KG1 (cell line): Measurements from ENCODE around the gene TTC23L.
"Not testable (repeated sequence)": the region's sequence is repeated elsewhere in the genome, so short reads cannot be mapped to it uniquely, and the experiment has no call there.

ENCODE experiments used
- DNase-seq: peaks from one replicate; lab custom pipeline; 2025; lab: John Stamatoyannopoulos, UW

Gene TTC23L, protein sequence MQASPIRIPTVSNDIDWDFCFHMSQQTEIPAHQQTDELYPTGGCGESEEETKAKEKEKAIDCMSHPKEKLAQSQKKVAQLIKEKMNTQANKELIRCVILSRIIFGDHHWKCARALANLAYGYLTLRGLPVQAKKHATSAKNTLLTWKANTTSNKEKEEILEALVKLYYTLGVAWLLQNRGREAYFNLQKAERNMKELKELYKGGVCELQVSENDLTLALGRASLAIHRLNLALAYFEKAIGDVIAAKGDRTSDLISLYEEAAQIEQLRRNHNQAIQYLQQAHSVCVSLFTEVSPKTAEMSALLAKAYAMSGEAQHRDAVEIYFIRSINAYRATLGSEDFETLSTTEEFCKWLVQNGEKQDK

DNA sequence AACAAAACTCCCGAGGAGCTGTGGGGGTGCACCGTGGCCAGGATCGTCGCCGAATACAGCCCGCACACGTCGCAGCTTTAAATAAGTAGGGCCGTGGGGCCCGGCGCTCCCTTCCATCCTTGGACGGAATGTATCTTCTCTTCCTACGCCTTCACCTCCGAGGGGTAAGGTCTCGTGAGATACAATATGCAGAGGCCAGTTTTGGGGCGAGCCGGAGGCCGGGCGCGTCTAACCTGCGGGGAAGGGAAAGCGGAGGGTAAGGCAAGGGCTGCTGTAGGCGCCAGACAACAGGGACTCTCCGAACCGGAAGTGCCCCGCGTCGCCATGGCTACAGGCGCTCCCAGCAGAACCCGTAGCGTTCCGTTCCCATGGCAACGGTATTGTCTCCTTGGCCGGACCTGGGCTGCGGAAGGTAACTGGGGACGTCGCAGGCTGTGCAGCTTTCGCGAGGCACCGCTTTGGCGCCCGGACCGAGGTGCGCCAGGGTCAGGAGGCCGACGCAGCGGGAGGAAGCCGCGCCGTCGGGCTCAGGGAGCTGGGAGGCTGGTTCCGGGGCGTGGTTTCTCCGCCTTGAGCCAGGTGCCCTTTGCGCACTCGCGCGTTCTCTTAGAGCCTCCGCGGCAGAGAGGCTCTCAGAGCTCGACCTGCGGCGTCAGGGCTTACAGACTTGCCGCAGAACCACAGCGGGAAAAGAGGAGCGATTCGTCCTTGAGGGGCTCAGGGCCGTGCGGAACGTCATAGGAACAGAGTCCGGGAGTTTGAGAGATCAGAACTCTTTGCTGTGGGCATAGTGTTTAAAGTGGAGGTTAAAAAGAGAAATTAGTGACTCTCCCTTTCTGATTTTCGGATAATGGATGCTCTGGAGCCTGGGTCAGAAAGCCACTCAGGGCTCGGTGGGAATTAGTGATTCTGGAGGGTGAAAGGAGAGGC, at the start of gene TTC23L:
Gene TTC23L (plus strand): TSS at position 380 of the 930 bp plus-strand sequence. CDS start 1,508 bp downstream, outside the sequence.
- DNase-seq, result peak; percentile 36

DNA sequence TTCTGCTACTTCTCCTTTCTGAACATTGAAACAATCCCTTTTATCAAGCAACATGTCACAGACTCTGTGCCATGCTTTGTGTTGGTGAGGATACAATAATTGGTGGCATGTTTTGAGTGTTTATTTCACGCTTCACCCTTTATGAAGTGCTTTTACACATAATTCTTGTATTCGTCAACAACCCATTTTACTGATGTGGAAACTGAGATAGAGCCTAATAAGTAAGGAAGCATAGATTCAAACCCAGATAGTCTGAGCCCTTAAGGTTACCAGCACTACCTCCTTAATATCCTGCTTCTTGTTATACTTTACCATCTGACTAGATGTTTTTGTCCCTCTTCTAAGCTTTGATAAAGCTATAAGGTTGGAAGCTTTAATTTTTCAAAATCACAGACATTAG, 49.3 kb upstream of the TTC23L start:
- DNase-seq, result no peak

DNA sequence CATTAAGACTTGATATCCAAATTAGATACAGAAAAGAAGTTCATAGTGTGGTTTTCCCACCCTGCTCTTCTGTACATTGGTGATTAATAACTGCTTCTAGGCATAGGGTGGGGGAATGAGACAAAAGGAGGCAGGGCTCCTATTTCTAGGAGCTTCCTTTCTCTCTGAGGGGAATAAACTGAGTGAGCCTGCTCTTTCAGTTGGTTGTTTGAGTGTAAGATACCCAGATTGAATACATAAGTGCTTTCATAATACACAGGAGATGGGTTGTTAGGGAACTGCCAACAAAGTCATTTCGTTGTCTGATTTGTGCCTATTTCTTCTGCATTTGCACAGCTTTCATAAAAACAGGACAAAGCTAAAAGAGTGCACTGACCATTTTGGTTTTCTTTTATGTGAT, 48.9 kb upstream of the TTC23L start:
- no peak for DNase-seq

DNA sequence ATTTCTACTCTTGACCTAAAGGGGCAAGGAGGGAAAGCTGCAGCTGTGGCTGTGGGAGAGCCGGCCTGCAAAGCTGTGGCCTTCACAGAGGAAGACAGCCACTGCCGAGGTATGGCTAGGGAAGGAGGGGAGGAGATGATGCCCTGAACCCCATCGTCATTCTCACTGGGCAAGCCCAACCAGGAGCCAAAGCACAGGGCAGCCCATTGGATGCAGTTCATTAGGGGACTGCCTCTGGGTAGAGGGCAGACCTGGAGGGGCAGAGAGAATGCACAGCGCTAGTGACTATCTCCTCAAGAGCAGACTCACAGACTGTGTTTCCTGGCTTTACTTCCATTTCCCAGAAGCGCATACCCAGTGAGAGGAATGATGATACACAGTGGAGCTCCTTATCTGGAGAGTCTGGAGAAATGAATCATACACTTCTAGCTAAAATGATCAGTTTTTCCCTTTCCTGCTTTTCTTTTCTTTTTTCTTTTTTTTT, 47.2 kb upstream of the TTC23L start:
- DNase-seq, result no peak

DNA sequence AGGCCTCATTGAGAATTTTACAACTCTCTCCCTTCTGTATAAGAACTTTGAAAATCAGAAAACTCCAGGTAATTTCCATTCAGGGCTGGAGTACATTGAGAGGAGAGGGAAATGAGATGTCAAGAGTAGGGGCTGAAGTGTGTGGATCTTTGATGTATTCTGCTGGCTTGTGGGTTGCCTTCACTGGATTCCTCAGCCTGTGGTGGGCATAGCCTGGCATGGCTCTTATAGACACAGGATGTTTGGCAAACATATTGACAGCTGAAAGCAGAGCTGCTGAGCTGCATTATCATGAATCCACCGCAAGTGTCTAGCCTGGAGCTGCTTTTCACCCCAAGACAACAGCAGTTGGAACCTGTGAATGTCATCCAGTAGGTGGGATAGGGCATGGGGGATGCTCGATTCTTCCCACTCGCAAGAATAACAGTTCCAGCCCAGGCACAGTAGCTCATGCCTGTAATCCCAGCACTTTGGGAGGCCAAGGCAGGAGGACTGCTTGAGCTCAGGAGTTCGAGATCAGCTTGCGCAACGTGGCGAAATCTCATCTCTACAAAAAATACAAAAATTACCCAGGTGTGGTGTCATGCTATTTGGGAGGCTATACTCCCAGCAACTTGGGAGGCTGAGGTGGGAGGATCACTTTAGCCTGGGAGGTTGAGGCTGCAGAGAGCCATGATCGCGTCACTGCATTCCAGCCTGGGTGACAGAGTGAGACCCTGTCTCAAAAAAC, 36.0 kb upstream of the TTC23L start:
- no peak for DNase-seq

DNA sequence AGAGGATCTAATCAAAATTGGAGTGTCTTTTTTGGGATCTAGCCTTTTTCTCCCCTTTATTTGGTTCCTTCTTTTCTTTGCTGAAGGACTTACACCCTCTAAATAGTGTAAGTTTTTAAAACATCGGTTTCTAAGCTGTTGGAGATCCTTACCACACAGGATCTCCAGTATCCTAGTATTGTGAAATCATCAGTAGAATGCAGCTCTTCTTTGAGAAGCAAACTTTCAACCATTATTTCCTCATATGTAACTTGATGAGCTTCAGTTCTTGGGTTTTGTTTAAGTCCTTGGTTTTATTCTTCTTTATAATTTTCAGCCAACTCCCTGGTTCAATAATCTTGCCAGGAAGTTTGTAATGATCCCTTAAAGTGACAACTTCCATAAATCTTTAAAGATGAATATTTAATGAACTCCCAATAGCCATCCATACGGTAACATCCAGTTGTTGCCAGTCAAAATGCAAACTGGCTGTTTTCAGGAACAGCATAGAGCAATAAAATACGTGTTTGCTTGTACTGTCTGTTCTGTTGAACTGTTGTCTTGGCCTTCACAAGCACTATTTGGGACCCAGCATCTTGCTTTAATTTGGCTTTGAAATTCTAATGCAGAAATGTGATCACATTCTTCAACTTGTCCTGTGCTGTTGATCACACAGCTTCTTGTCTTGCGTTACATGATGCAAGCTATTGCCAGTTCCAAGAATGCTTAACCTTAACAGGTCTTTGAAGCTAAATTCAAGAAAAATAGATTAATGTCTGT, 34.8 kb upstream of the TTC23L start:
- no peak for DNase-seq

DNA sequence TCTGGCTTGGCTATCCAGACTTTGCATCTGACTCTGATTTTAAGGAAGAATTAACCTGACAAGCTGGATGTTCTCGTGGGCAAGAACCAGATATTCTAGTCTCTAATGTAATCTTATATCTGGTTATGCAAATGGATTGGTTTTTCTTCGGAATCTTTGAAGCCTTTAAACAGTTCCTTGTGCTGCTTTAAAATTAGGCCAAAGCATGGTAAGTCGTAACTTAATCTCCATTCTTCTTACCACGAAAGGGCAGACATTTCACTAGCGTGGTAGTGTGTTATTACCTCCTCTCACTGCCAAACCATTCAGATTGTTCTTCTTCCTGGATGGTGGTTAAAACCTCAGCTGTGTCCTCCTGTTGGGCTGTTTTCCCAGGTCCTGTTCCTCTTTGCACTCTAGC, 34.1 kb upstream of the TTC23L start:
- no peak for DNase-seq

DNA sequence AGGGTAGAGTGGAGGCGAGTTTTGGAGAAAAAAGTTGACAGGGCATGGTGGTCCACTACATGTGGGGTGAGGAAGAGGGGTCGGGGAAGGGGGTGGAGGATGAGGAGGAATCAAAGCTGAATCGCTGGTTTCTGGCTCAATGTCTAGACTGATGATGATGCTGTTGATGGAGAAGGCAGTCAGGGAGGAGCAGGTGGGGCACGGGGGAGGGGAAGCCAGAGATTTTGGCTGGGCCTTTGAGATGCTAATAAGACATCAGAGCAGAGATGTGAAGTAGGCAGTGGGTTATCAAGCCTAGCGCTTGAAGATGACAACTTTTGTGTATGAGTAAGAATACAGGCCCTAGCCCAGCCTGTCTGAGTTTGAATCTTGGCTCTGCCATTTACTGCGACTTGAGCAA, 32.4 kb upstream of the TTC23L start:
- DNase-seq, result no peak

DNA sequence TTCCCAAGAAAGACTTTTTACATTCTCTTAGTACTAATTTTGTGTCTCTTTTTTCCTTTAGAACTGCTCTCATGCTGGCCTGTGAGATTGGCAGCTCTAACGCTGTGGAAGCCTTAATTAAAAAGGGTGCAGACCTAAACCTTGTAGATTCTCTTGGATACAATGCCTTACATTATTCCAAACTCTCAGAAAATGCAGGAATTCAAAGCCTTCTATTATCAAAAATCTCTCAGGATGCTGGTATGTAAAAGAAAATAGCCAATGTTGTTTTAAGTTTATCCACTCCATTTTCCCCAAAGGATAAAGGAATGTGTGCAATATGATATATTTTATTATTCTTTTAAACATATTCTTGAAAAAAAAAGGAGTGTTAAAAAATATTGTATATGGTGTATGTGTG, 27.3 kb upstream of the TTC23L start:
- DNase-seq, result no peak

DNA sequence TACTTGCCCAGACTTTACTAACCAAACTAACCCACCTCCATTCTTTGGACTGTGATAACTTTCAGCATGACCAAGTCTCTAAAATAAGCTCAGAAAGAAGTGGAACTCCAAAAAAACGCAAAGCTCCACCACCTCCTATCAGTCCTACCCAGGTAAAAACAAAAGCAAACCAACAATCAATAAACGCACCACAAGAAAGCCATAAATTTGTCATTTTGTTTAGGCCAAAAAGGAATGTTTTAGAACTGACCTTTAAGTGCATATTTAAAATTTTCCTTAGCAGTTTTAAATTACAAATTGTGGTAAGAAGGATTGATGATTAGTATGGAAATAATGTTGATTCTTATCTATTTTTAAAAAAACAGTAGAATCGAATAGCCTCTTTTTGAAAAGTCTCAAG, 25.5 kb upstream of the TTC23L start:
- no peak for DNase-seq

DNA sequence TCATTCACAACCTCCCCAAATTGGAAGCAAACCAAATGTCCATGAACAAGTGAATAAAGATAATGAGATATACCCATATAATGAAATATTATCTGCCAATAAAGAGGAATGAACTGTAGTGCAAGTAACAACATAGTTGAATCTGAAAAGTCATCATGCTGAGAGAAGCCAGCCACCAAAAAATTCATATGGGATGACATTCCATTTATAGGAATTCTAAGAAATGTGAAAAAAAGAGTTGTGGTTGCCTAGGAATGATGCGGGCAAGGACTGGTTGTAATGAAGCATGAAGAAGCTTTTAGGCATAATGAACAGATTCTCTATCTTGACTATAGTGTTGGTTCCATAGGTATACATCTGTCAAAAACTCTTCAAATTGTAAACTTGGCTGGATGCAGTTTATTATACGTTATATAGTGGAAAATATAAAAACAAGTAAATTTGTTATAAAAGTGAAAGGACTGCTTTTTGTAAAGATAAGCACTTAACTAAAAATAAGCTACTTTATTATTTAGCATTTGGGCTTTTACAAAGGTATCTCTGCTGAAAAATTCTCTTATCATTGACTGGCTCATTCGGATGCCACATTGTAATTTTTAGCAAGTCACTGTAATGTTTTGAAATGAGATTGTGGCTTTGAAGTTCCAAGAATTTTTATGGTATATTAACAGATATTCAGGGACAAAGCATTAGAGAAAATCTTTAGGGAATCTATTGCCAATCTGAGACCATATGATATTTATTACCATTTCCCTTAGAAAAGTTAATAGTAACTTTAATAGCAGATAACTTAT, 21.2 kb upstream of the TTC23L start:
- no peak for DNase-seq

DNA sequence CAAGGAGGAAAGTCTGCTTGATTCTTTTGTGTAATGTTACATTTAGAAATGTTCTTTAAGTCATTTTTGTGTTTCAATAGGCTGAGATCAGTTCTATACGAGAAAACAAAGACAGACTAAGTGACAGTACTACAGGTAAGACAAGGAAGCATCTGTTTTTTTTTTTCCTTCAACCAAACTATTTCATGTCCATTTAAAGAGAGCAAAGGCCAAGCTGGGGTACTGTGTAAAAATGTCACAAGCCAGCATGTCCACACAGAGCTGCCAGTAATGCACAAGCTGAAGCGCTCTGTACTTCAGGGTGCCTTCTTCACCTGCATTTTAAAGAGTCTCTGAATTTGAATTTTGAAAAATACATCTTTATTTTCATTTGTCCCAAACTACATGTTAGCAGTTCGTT, 20.2 kb upstream of the TTC23L start:
- no peak for DNase-seq

DNA sequence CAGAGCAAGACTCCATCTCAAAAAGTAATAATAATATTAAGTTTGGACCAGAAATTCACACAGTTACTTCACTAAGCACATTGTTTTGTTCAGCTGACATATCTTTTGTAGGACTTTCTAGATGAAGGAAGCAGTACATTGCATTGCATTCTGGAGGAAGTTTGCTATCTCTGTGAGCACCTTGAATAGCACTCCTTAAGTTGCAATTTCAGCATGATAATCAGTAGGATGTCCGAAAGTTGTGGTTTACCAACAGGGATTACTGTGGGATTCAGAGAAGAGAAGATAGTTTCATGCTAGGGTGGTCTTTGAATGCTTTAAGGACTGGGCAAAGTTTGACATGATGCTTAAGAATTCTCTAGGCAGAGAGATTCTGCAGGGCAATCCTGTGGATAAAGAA, 18.4 kb upstream of the TTC23L start:
- DNase-seq, result no peak

DNA sequence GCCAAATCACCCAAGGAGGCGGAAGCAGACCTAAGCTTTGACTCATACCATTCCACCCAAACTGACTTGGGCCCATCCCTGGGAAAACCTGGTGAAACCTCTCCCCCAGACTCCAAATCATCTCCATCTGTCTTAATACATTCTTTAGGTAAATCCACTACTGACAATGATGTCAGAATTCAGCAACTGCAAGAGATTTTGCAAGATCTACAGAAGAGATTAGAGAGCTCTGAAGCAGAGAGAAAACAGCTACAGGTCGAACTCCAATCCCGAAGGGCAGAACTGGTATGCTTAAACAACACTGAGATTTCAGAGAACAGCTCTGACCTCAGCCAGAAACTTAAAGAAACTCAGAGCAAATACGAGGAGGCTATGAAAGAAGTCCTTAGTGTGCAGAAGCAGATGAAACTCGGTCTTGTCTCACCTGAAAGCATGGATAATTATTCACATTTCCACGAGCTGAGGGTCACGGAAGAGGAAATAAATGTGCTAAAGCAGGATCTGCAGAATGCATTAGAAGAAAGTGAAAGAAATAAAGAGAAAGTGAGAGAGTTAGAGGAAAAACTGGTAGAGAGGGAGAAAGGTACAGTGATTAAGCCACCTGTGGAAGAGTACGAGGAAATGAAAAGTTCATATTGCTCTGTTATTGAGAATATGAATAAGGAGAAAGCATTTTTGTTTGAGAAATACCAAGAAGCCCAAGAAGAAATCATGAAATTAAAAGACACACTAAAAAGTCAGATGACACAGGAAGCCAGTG, 15.8 kb upstream of the TTC23L start:
- no peak for DNase-seq

DNA sequence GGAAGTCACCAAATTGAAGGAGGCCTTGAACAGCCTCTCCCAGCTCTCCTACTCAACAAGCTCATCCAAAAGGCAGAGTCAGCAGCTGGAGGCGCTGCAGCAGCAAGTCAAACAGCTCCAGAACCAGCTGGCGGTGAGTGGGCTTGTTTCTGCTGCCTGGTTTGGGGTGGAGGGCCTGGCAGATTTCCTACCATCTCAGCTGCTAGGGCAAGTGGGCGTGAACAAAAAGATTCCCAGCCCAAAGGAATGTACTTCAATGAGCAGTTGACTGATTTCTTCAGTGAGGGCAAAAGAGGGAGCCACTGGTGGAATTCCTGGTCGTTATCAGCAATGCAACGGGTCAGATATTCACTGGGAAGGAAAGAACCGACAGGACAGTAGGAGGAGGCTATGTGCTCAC, 12.6 kb upstream of the TTC23L start:
- DNase-seq, result no peak

DNA sequence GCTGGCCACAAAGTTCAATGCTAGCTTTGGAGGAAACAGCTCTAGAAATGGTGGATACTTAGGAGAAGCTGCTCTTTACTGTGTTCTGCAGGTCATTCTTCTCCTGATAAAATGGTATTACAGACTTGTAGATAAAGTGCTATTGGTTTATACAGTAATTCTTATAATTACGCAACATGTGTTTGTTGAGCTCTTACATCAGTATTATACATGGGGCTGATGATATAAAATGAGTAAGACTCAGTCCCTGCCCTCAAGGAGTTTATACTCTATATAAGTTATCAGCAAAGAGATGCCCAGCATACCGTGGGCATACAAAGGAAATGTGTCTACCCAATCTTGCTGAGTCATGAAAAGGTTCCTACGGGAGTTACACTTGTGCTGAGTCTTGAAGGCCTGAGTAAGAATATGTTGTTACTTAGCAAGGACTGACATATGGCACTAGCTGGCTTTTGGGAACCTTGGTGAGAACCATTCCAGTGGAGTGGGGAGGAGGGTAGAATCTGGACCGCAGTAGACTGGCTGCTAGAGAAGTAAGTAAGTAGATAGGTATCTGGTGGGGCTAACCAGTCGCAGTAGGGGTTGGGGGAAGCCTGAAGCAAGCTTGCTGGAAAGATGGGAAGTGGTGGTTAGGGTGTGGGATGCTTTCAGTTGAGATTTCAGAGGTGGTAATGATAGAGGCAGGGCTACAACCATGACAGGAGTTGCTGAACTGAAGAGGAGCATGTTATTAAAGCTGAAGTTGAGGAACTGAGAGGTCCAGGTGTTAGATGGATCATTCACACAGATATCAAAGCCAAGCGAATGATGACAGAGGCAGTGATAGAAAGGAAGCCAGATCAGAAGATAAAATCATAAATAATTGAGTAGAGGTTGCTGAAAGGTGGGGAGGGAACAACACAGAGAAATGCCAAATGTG, 11.1 kb upstream of the TTC23L start:
- DNase-seq, result no peak

DNA sequence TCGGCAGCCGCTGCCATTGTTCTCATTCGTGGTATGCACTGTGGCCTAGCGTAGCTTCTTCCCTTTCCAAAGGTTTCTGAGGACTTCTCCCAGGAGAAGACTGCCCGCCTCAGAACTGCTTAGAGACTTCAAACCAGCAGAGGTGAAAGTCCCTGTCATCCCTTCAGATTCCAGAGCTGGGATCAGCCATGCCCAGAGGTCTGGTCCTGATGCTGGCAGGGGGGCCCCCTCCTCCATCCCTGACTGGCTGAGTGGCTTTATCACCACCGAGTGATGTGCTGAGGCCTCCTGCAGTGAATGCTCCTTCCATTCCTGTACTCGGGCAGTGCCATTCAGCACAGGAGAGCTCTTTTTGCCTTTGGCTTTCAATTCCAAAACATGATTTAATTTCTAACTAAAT, 8.1 kb upstream of the TTC23L start:
- DNase-seq, result not testable (repeated sequence)

DNA sequence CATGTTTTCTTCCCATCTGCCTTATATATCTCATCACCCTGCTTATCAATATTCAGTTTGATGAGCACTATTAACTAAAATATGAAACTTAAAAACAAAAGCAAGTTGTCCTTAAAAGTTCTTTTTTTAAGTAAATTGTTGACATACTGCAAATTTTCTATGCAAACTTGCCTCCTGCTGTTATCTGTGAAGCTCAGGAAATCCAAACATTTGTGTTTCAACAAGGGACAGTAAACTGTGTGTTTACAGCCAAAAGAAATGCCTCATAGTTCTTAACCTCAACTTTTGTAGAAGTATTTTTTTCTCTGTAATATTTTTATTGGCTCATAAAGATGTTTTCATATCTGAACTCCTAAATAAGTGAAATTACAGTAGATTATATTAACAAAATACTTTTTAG, 7.7 kb upstream of the TTC23L start:
- DNase-seq, result no peak

DNA sequence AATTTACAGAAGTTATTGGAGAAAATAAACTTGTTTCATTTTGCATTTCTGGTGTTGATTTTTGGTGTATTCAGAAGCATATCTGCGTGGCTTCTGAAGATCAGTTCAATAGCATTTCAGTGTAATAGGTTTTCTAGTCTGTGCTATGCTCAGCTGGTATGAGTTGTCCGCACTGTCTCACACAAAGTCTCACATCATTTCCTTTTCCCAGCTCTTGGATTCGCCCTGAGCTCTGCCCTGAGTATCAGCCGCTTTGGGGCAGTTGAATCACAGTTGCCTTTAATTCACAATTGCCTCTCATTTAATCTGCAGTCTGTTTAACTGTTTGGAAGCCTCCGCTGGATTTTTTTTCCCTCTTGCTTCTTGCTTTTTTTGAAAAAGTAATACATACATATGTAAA, 6.4 kb upstream of the TTC23L start:
- DNase-seq, result no peak
